Measurements from ENCODE around the gene ZNF431. TPM values are rescaled to one million over a fixed set of nuclear protein-coding genes. Genes with fewer than 3 reads are reported as not detected.

Gene ZNF431
- total and polyA plus RNA-seq, 2 experiments from 2014 or later: 1.7 to 5.0 TPM

DNA sequence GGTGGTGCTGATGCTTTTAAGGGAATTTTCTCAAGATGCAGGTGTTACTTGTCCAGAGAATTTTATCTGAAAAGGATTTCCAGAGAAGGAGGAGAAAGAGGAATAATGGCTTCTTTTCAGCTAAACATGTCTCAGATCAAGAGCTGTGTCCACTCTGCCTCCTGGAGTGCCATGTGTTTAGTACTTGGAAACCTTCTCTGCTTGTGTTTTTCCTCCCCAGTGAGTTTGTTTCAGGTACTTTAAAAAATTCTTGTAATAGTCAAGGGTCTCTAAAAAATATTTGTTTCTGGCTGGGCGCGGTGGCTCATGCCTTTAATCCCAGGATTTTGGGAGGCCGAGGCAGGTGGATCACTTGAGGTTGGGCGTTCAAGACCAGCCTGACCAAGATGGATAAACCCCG lies 22.7 kb downstream of the ZNF431 start:
- H3K4me2 ChIP-seq (ENCODE audit: unreplicated experiment): no peak overlapping the region
- H3K9me3 ChIP-seq (ENCODE audit: low read depth): no peaks in the 10 kb centered on the region
- no peaks in the 10 kb centered on the region for H3K9me2 ChIP-seq (ENCODE audit: insufficient read depth)
- no peak overlapping the region for H3K27ac ChIP-seq
- H4K20me1 ChIP-seq (ENCODE audit: insufficient read depth): no peaks in the 10 kb centered on the region
- 97 to 98% methylated on average over 5 of the region's 5 CpGs for WGBS, 2 experiments (ENCODE audit: low coverage in 1 of 2, low lambda C conversion rate in 2 of 2, missing lambda C conversion rate in 2 of 2)
- peaks cover 23% of the 10 kb centered on the region; the same call in 1 of the 2 replicates for H3K36me3 ChIP-seq (ENCODE audit: low read depth)
- no peak overlapping the region for H2AFZ ChIP-seq
- no peaks in the 10 kb centered on the region for H3K27me3 ChIP-seq (replicated peaks; ENCODE audit: insufficient read depth)
- no peaks in the 10 kb centered on the region for H3K4me1 ChIP-seq (ENCODE audit: insufficient read depth)
- peaks cover 78% of the 10 kb centered on the region for H3K79me2 ChIP-seq (ENCODE audit: insufficient read depth)
- no peak overlapping the region for H3K9ac ChIP-seq
- in situ Hi-C loops (cut with MboI): no loop called here
- H3K4me3 ChIP-seq: no peak overlapping the region
- no peak for TF ChIP-seq EZH2 (IDR thresholded peaks at IDR 0.05; ENCODE audit: insufficient read depth, poor library complexity, severe bottlenecking)
- no peak for TF ChIP-seq EZH2phosphoT487 (IDR thresholded peaks at IDR 0.05; ENCODE audit: insufficient read depth, low read depth)
- no peak for DNase-seq
- H3F3A ChIP-seq (ENCODE audit: insufficient read depth): no peaks in the 10 kb centered on the region

- WGBS, 2 experiments (ENCODE audit: low coverage in 1 of 2, low lambda C conversion rate in 2 of 2, missing lambda C conversion rate in 2 of 2): 99 to 100% methylated on average over 2 of the region's 2 CpGs
- Histone ChIP-seq H3K27ac (no peak overlapping the region), H3K4me1 (ENCODE audit: insufficient read depth) (no peaks in the 10 kb centered on the region), H2AFZ (no peak overlapping the region), H3K9ac (no peak overlapping the region), H3K27me3 (replicated peaks; ENCODE audit: insufficient read depth) (no peaks in the 10 kb centered on the region), H4K20me1 (ENCODE audit: insufficient read depth) (no peaks in the 10 kb centered on the region), H3F3A (ENCODE audit: insufficient read depth) (no peaks in the 10 kb centered on the region), H3K4me2 (ENCODE audit: unreplicated experiment) (no peak overlapping the region), H3K9me3 (ENCODE audit: low read depth) (no peaks in the 10 kb centered on the region), H3K9me2 (ENCODE audit: insufficient read depth) (no peaks in the 10 kb centered on the region), H3K36me3 (ENCODE audit: low read depth) (peaks cover 30% of the 10 kb centered on the region), H3K79me2 (ENCODE audit: insufficient read depth) (peaks cover 59% of the 10 kb centered on the region), H3K4me3 (no peak overlapping the region)
- in situ Hi-C loops (cut with MboI): no loop called here
- DNase-seq: no peak
- TF ChIP-seq EZH2 (IDR thresholded peaks at IDR 0.05; ENCODE audit: insufficient read depth, poor library complexity, severe bottlenecking) (no peak), EZH2phosphoT487 (IDR thresholded peaks at IDR 0.05; ENCODE audit: insufficient read depth, low read depth) (no peak)
Measured at GRCh38 chr19:21166436-21166835, 24.6 kb downstream of the ZNF431 start.

- no peak overlapping the region for H2AFZ ChIP-seq
- WGBS, 2 experiments (ENCODE audit: low coverage in 1 of 2, low lambda C conversion rate in 2 of 2, missing lambda C conversion rate in 2 of 2): 76 to 77% methylated on average over 7 of the region's 7 CpGs
- DNase-seq: no peak
- H3K4me2 ChIP-seq (ENCODE audit: unreplicated experiment): no peak overlapping the region
- H3K4me1 ChIP-seq (ENCODE audit: insufficient read depth): no peaks in the 10 kb centered on the region
- no peaks in the 10 kb centered on the region for H4K20me1 ChIP-seq (ENCODE audit: insufficient read depth)
- in situ Hi-C loops (cut with MboI): no loop called here
- no peak overlapping the region for H3K27ac ChIP-seq
- H3K79me2 ChIP-seq (ENCODE audit: insufficient read depth): no peaks in the 10 kb centered on the region
- no peaks in the 10 kb centered on the region for H3K36me3 ChIP-seq (ENCODE audit: low read depth)
- H3K4me3 ChIP-seq: no peak overlapping the region
- TF ChIP-seq EZH2 (IDR thresholded peaks at IDR 0.05; ENCODE audit: insufficient read depth, poor library complexity, severe bottlenecking) (no peak), EZH2phosphoT487 (IDR thresholded peaks at IDR 0.05; ENCODE audit: insufficient read depth, low read depth) (no peak)
- no peaks in the 10 kb centered on the region for H3K9me3 ChIP-seq (ENCODE audit: low read depth)
- no peaks in the 10 kb centered on the region for H3F3A ChIP-seq (ENCODE audit: insufficient read depth)
- no peaks in the 10 kb centered on the region for H3K27me3 ChIP-seq (replicated peaks; ENCODE audit: insufficient read depth)
- H3K9ac ChIP-seq: no peak overlapping the region
- H3K9me2 ChIP-seq (ENCODE audit: insufficient read depth): no peaks in the 10 kb centered on the region
Measured at GRCh38 chr19:21197590-21198295, 55.9 kb downstream of the ZNF431 start.

- no peak overlapping the region for H3K4me2 ChIP-seq (ENCODE audit: unreplicated experiment)
- no peaks in the 10 kb centered on the region for H3K9me3 ChIP-seq (ENCODE audit: low read depth)
- H3K36me3 ChIP-seq (ENCODE audit: low read depth): no peaks in the 10 kb centered on the region
- no peak overlapping the region for H3K4me3 ChIP-seq
- H3K4me1 ChIP-seq (ENCODE audit: insufficient read depth): no peaks in the 10 kb centered on the region
- no peak overlapping the region for H2AFZ ChIP-seq
- in situ Hi-C loops (cut with MboI): no loop called here
- H3K9me2 ChIP-seq (ENCODE audit: insufficient read depth): no peaks in the 10 kb centered on the region
- WGBS, 2 experiments (ENCODE audit: low coverage in 1 of 2, low lambda C conversion rate in 2 of 2, missing lambda C conversion rate in 2 of 2): 25 to 26% methylated on average over 9 of the region's 9 CpGs
- peak; percentile 63 for DNase-seq
- no peak overlapping the region for H3K27ac ChIP-seq
- H3K79me2 ChIP-seq (ENCODE audit: insufficient read depth): no peaks in the 10 kb centered on the region
- H3F3A ChIP-seq (ENCODE audit: insufficient read depth): no peaks in the 10 kb centered on the region
- no peaks in the 10 kb centered on the region for H3K27me3 ChIP-seq (replicated peaks; ENCODE audit: insufficient read depth)
- H4K20me1 ChIP-seq (ENCODE audit: insufficient read depth): no peaks in the 10 kb centered on the region
- TF ChIP-seq EZH2phosphoT487 (IDR thresholded peaks at IDR 0.05; ENCODE audit: insufficient read depth, low read depth) (no peak), EZH2 (IDR thresholded peaks at IDR 0.05; ENCODE audit: insufficient read depth, poor library complexity, severe bottlenecking) (no peak)
- no peak overlapping the region for H3K9ac ChIP-seq
Measured at GRCh38 chr19:21202865-21203494, 61.1 kb downstream of the ZNF431 start.

All from GM23248 (cell line).